PC-9 (cell line): ENCODE results near the gene KIFBP. TPM values are rescaled to one million over a fixed set of nuclear protein-coding genes. Genes with fewer than 3 reads are reported as not detected.
A peak's percentile ranks its signal among the peaks of the same experiment; 100 is the strongest.

Source experiments
- BruUV-seq: library from RNA; stranded (reverse); fragments of 400-500 nt; replicated peaks from 2 replicates; lab custom pipeline; 2021; lab: Mats Ljungman, UMichigan
- CTCF ChIA-PET: fragments of 300-600 bp; sonication (Branson Sonifier 250); formaldehyde crosslinking; loops from one replicate; lab custom pipeline; 2022; ENCODE audit warnings: antibody characterized with exemption; lab: Charles Lee
- POLR2A ChIA-PET: fragments of 300-600 bp; sonication (Branson Sonifier 250); formaldehyde crosslinking; loops from one replicate; lab custom pipeline; 2022; ENCODE audit warnings: antibody characterized with exemption; ENCODE audit not compliant: unreplicated experiment; lab: Charles Lee
- DNase-seq, 2 experiments: peaks; one replicate each; pipeline versions ENCODE4 v3.0.0 to v3.0.0-alpha.2; 2015 to 2022; ENCODE audit warnings: mixed read lengths in 1 of 2
- H2AFZ ChIP-seq: fragments of 200-600 bp; sonication (generic); 2 replicates; pipeline ENCODE4 v1.8.1; 2017; ENCODE audit warnings: antibody characterized with exemption
- H3F3A ChIP-seq: fragments of 200-600 bp; sonication (generic); 2 replicates; pipeline ENCODE4 v1.8.1; 2017; ENCODE audit warnings: antibody characterized with exemption, mild to moderate bottlenecking, low read depth; ENCODE audit not compliant: insufficient read depth
- H3K27ac ChIP-seq: fragments of 200-600 bp; sonication (generic); 2 replicates; pipeline ENCODE4 v1.6.1; 2016; ENCODE audit warnings: mixed run types
- H3K27me3 ChIP-seq: fragments of 200-600 bp; sonication (generic); 2 replicates; pipeline ENCODE4 v1.6.1; 2016; ENCODE audit warnings: low read depth, mixed run types; ENCODE audit not compliant: insufficient read depth
- H3K36me3 ChIP-seq: fragments of 200-600 bp; sonication (generic); 2 replicates; pipeline ENCODE4 v1.6.1; 2016; ENCODE audit warnings: low read depth, mixed run types
- H3K4me1 ChIP-seq: fragments of 200-600 bp; sonication (generic); replicated peaks from 2 replicates; pipeline ENCODE4 v1.6.1; 2016; ENCODE audit warnings: mixed run types; ENCODE audit not compliant: insufficient read depth
- H3K4me2 ChIP-seq: fragments of 200-600 bp; sonication (generic); 2 replicates; pipeline ENCODE4 v1.6.1; 2017; ENCODE audit warnings: mixed run types
- H3K4me3 ChIP-seq: fragments of 200-600 bp; sonication (generic); 2 replicates; pipeline ENCODE4 v1.6.1; 2016; ENCODE audit warnings: mixed run types
- H3K79me2 ChIP-seq: fragments of 200-600 bp; sonication (generic); 2 replicates; pipeline ENCODE4 v1.6.1; 2017; ENCODE audit warnings: low read depth, mixed run types
- H3K9me2 ChIP-seq: fragments of 200-600 bp; sonication (generic); 2 replicates; pipeline ENCODE4 v1.8.1; 2017; ENCODE audit warnings: mild to moderate bottlenecking; ENCODE audit not compliant: insufficient read depth
- H3K9me3 ChIP-seq: fragments of 200-600 bp; sonication (generic); 2 replicates; pipeline ENCODE4 v1.8.1; 2016; ENCODE audit warnings: low read depth; ENCODE audit not compliant: insufficient read depth
- H4K20me1 ChIP-seq: fragments of 200-600 bp; sonication (generic); 2 replicates; pipeline ENCODE4 v1.8.1; 2017; ENCODE audit not compliant: insufficient read depth
- EZH2 ChIP-seq: fragments of 200-600 bp; sonication (generic); IDR thresholded peaks from 2 replicates; pipeline ENCODE4 v1.8.0; 2017; ENCODE audit warnings: antibody characterized with exemption, low read depth
- intact Hi-C: fragments of 100-400 bp; cut with micrococcal nuclease; formaldehyde crosslinking; loops from one replicate; pipeline ENCODE4 v1.10.0; 2022; ENCODE audit not compliant: unreplicated experiment
- total RNA-seq: library from RNA; stranded (reverse); gene quantifications from 2 replicates; pipeline ENCODE4 v1.2.3, GENCODE V29; 2021
- TF ChIP-seq, protein P1 (sequence below): fragments of 200-600 bp; sonication (generic); conservative IDR thresholded peaks from 2 replicates; pipeline ENCODE4 v1.6.1; 2017; ENCODE audit warnings: mixed run types, antibody characterized with exemption, mild to moderate bottlenecking, moderate library complexity

KIFBP gene
- total RNA-seq, 1 experiment from 2014 or later = 30.1 TPM

DNA sequence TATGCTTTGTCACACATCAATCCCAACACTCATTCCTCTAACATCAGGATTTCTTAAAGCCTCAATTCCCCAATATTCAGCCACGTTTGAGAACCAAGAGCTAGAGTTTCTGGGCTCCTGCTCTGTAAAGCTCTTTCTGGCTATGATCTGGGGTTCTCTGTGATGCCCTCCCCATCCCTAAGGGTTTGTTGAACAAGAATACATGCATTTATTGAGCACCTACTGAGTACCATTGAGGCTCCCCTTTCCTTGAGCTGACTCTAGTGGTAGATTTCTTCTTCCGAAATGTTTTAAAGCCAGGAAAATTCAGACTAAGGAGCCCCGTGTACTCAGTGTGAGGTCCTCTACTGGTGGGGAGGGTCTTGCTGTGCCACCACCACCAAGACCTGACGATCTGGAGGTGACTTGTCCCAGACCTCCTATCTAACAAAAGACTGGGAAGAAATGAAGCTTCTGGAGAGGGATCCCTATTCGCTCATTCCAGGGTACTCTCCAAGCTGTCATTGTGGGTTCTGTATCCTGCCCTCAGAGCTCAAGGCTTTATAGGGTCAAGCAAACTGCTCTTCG is 76.2 kb downstream of the KIFBP start:
- H3F3A ChIP-seq = peaks cover 35% of the 10 kb centered on the region
- H4K20me1 ChIP-seq = no peaks in the 10 kb centered on the region
- no peak overlapping the region for H2AFZ ChIP-seq
- no peak for DNase-seq
- ChIA-PET POLR2A (interaction anchor here (0.7 kb wide), 1 partner anchor 58 kb away, joined by 3 read pairs; no protein-coding TSS in a partner anchor), CTCF (interaction anchor here (0.9 kb wide), 1 partner anchor 60 kb away, joined by 3 read pairs; no protein-coding TSS in a partner anchor)
- H3K36me3 ChIP-seq = no peaks in the 10 kb centered on the region
- no peak overlapping the region for H3K4me3 ChIP-seq
- H3K4me2 ChIP-seq = no peak overlapping the region
- BruUV-seq = no TSS peak
- H3K27me3 ChIP-seq = no peaks in the 10 kb centered on the region
- no peaks in the 10 kb centered on the region for H3K9me2 ChIP-seq
- intact Hi-C loops = no loop called here
- H3K27ac ChIP-seq = no peak overlapping the region
- TF ChIP-seq, protein P1, sequence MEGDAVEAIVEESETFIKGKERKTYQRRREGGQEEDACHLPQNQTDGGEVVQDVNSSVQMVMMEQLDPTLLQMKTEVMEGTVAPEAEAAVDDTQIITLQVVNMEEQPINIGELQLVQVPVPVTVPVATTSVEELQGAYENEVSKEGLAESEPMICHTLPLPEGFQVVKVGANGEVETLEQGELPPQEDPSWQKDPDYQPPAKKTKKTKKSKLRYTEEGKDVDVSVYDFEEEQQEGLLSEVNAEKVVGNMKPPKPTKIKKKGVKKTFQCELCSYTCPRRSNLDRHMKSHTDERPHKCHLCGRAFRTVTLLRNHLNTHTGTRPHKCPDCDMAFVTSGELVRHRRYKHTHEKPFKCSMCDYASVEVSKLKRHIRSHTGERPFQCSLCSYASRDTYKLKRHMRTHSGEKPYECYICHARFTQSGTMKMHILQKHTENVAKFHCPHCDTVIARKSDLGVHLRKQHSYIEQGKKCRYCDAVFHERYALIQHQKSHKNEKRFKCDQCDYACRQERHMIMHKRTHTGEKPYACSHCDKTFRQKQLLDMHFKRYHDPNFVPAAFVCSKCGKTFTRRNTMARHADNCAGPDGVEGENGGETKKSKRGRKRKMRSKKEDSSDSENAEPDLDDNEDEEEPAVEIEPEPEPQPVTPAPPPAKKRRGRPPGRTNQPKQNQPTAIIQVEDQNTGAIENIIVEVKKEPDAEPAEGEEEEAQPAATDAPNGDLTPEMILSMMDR = no peak
- no peak for TF ChIP-seq EZH2
- peaks cover 14% of the 10 kb centered on the region; the same call in 1 of the 2 replicates for H3K9me3 ChIP-seq
- peaks cover 39% of the 10 kb centered on the region for H3K4me1 ChIP-seq
- no peaks in the 10 kb centered on the region for H3K79me2 ChIP-seq

DNA sequence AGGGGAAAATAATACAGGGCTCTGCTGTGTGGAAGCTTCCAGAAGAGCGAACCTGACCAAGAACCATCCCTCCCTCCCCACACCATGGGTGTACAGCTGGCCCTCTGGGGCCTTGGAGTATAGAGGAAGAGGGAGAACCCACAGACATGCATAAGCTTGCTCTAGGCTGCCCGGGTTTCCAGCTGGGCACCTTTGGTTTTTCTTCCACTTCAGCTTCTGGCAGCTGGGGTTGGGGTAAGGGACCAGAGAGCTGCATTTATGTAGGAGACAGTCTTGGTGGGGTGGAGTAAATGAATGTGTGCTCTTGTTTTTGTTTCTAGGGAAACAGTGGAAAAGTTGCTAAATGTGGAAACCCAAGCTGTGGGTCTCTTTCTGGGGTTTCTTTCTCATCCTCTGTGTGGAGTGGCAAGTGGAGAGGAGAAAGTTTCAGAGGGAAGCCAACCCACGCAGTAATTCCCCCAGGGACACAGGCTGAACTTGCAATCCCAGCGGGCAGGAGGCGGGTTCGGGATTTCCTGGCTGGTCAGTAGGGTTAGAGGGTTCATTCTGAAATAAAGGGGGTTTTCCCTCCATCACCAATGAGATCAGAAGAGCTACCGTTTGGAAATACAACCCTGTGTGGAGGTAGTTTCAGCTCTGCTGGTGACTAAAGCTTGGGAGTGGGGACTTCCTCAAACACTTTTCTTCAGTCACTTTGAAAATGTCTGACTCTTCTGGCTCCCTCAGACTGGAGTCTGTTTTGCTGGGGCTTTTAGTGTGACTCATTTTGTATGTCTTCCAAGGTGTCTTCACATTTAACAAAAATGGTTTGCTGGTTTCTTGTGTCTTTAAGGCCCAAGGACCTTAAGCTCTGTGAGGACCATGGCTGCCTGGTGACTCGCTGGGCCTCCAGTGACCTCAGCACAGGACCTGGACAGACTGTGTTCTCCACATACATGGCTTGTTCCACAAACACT is 77.1 kb downstream of the KIFBP start:
- H3K79me2 ChIP-seq = no peaks in the 10 kb centered on the region
- intact Hi-C loops = no loop called here
- no peaks in the 10 kb centered on the region for H3K36me3 ChIP-seq
- H2AFZ ChIP-seq = no peak overlapping the region
- no TSS peak for BruUV-seq
- no peak for TF ChIP-seq EZH2
- TF ChIP-seq, protein P1 = no peak
- no peaks in the 10 kb centered on the region for H3K27me3 ChIP-seq
- ChIA-PET POLR2A (interaction anchor here (0.6 kb wide), 2 partner anchors 46 to 81 kb away, joined by 4 to 5 read pairs; no protein-coding TSS in a partner anchor), CTCF (no interaction called here)
- peaks cover 31% of the 10 kb centered on the region for H3F3A ChIP-seq
- peak overlapping the region; percentile 24; the same call in 1 of the 2 replicates for H3K27ac ChIP-seq
- H3K4me1 ChIP-seq = peaks cover 38% of the 10 kb centered on the region
- H3K4me3 ChIP-seq = no peak overlapping the region
- peaks cover 14% of the 10 kb centered on the region; the same call in 1 of the 2 replicates for H3K9me3 ChIP-seq
- no peaks in the 10 kb centered on the region for H3K9me2 ChIP-seq
- no peak for DNase-seq
- no peaks in the 10 kb centered on the region for H4K20me1 ChIP-seq
- H3K4me2 ChIP-seq = no peak overlapping the region

Other genes starting within 250 kb of the KIFBP start
- gene STOX1, start 161.3 kb upstream of the KIFBP start, total RNA-seq = 3.9 and 4.4 TPM in 2 replicates
- gene DDX50, start 87.5 kb upstream of the KIFBP start, total RNA-seq = 33.8 and 37.7 TPM in 2 replicates
- gene DDX21, start 32.6 kb upstream of the KIFBP start, total RNA-seq = 65.8 and 88.0 TPM in 2 replicates
- gene SRGN, start 99.3 kb downstream of the KIFBP start, total RNA-seq = 57.4 and 58.9 TPM in 2 replicates
- gene VPS26A, start 135.4 kb downstream of the KIFBP start, total RNA-seq = 90.0 and 102 TPM in 2 replicates
- 49.9 and 55.7 TPM in 2 replicates for gene SUPV3L1, start 191.4 kb downstream of the KIFBP start, total RNA-seq
- gene HKDC1, start 231.5 kb downstream of the KIFBP start, total RNA-seq = 173 and 178 TPM in 2 replicates